ENCODE data around the gene CCDC117. TPM values are rescaled to one million over a fixed set of nuclear protein-coding genes. Genes with fewer than 3 reads are reported as not detected.

Gene CCDC117
- total RNA-seq, 1 donor from 2014 or later, result 36.5 TPM

GRCh38 chr22:28826921-28827320, 54.4 kb downstream of the CCDC117 start:
- Mint-ChIP-seq H3K27me3 (ENCODE audit: low read depth) (no peaks in the 10 kb centered on the region), H3K4me3 (no peak overlapping the region), H3K4me1 (peaks cover 19% of the 10 kb centered on the region), H3K9me3 (no peaks in the 10 kb centered on the region), H3K36me3 (ENCODE audit: low read depth) (no peaks in the 10 kb centered on the region), H3K27ac (ENCODE audit: unreplicated experiment) (no peak overlapping the region)
- TF ChIP-seq CTCF (conservative IDR thresholded peaks at IDR 0.05), result no peak
- no peak for DNase-seq (ENCODE audit: low read depth, low spot score)

GRCh38 chr22:28829358-28830181, 57.1 kb downstream of the CCDC117 start:
- peaks cover 5% of the 10 kb centered on the region for H3K4me1 Mint-ChIP-seq
- DNase-seq (ENCODE audit: low read depth, low spot score), result peak; percentile 75
- no peaks in the 10 kb centered on the region for H3K36me3 Mint-ChIP-seq (ENCODE audit: low read depth)
- no peaks in the 10 kb centered on the region for H3K27me3 Mint-ChIP-seq (ENCODE audit: low read depth)
- peak; percentile 99 for TF ChIP-seq CTCF (conservative IDR thresholded peaks at IDR 0.05)
- no peaks in the 10 kb centered on the region for H3K9me3 Mint-ChIP-seq
- H3K4me3 Mint-ChIP-seq, result no peak overlapping the region
- no peak overlapping the region for H3K27ac Mint-ChIP-seq (ENCODE audit: unreplicated experiment)

- Mint-ChIP-seq H3K4me1 (peaks cover 5% of the 10 kb centered on the region), H3K4me3 (no peak overlapping the region), H3K9me3 (no peaks in the 10 kb centered on the region), H3K36me3 (ENCODE audit: low read depth) (peaks cover 2% of the 10 kb centered on the region), H3K27ac (ENCODE audit: unreplicated experiment) (no peak overlapping the region), H3K27me3 (ENCODE audit: low read depth) (no peaks in the 10 kb centered on the region)
- TF ChIP-seq CTCF (conservative IDR thresholded peaks at IDR 0.05), result no peak
- no peak for DNase-seq (ENCODE audit: low read depth, low spot score)
Measured at GRCh38 chr22:28830441-28830840, 57.9 kb downstream of the CCDC117 start.

- H3K27ac Mint-ChIP-seq (ENCODE audit: unreplicated experiment), result peak overlapping the region; percentile 59
- H3K4me3 Mint-ChIP-seq, result no peak overlapping the region
Measured at GRCh38 chr22:28831140-28832072, 58.9 kb downstream of the CCDC117 start.

More at GRCh38 chr22:28831140-28832072, 58.9 kb downstream of the CCDC117 start:
- no peaks in the 10 kb centered on the region for H3K27me3 Mint-ChIP-seq (ENCODE audit: low read depth)
- H3K9me3 Mint-ChIP-seq, result no peaks in the 10 kb centered on the region
- no peak for DNase-seq (ENCODE audit: low read depth, low spot score)
- peaks cover 5% of the 10 kb centered on the region for H3K4me1 Mint-ChIP-seq
- no peak for TF ChIP-seq CTCF (conservative IDR thresholded peaks at IDR 0.05)
- H3K36me3 Mint-ChIP-seq (ENCODE audit: low read depth), result peaks cover 3% of the 10 kb centered on the region
